SK-N-SH treated with all-trans-retinoic acid at 6 μM for 48 hours (cell line): ENCODE measurements around the gene SFT2D1.

Source experiments
- ATAC-seq: fragments of 200-7000 bp; cut with Tn5 transposase; 3 replicates; pipeline ENCODE4 v1.9.1; 2020; ENCODE audit warnings: mild to moderate bottlenecking, moderate library complexity
- ARNTL ChIP-seq: fragments of 450-650 bp; formaldehyde crosslinking; IDR thresholded peaks from 2 replicates; pipeline ENCODE4 v1.5.0; 2020; ENCODE audit warnings: low read depth, mild to moderate bottlenecking, moderate library complexity, borderline replicate concordance
- BACH2 ChIP-seq: fragments of 250-450 bp; sonication (Bioruptor Pico); IDR thresholded peaks from 2 replicates; pipeline ENCODE4 v1.9.0; 2021; ENCODE audit warnings: mild to moderate bottlenecking, borderline replicate concordance
- CREB5 ChIP-seq: fragments of 250-450 bp; sonication (Bioruptor Pico); IDR thresholded peaks from 2 replicates; pipeline ENCODE4 v1.5.1; 2020; ENCODE audit warnings: low read depth, mild to moderate bottlenecking, moderate library complexity
- CSDC2 ChIP-seq: fragments of 250-450 bp; sonication (Bioruptor Pico); IDR thresholded peaks from 2 replicates; pipeline ENCODE4 v1.5.0; 2020; ENCODE audit warnings: mild to moderate bottlenecking, moderate library complexity
- CSRNP3 ChIP-seq: fragments of 250-450 bp; sonication (Bioruptor Pico); IDR thresholded peaks from 2 replicates; pipeline ENCODE4 v1.5.1; 2021; ENCODE audit warnings: mild to moderate bottlenecking, moderate library complexity
- ESRRG ChIP-seq: fragments of 250-450 bp; sonication (Bioruptor Pico); IDR thresholded peaks from 2 replicates; pipeline ENCODE4 v1.6.1; 2021; ENCODE audit warnings: mild to moderate bottlenecking
- GLIS3 ChIP-seq: fragments of 250-450 bp; sonication (Bioruptor Pico); IDR thresholded peaks from 2 replicates; pipeline ENCODE4 v1.5.0; 2020; ENCODE audit warnings: mild to moderate bottlenecking, moderate library complexity
- ISL1 ChIP-seq: fragments of 250-450 bp; sonication (Bioruptor Pico); IDR thresholded peaks from 2 replicates; pipeline ENCODE4 v2.1.2; 2022; ENCODE audit warnings: mild to moderate bottlenecking, moderate library complexity
- OSR1 ChIP-seq: fragments of 250-450 bp; sonication (Bioruptor Pico); IDR thresholded peaks from 2 replicates; pipeline ENCODE4 v1.8.0; 2022; ENCODE audit warnings: moderate library complexity, mild to moderate bottlenecking, inconsistent platforms
- POU6F1 ChIP-seq: fragments of 250-450 bp; sonication (Bioruptor Pico); IDR thresholded peaks from 2 replicates; pipeline ENCODE4 v1.8.0; 2021; ENCODE audit warnings: low read depth, mild to moderate bottlenecking, moderate library complexity, borderline replicate concordance
- PPARA ChIP-seq: fragments of 250-450 bp; sonication (Bioruptor Pico); IDR thresholded peaks from 2 replicates; pipeline ENCODE4 v1.5.0; 2020; ENCODE audit warnings: mild to moderate bottlenecking, borderline replicate concordance
- RARB ChIP-seq: fragments of 250-450 bp; sonication (Bioruptor Pico); IDR thresholded peaks from 2 replicates; pipeline ENCODE4 v1.8.0; 2021; ENCODE audit warnings: mild to moderate bottlenecking, moderate library complexity
- SNAI2 ChIP-seq: fragments of 250-450 bp; sonication (Bioruptor Pico); IDR thresholded peaks from 2 replicates; pipeline ENCODE4 v1.5.0; 2020; ENCODE audit warnings: mild to moderate bottlenecking, moderate library complexity
- TSHZ2 ChIP-seq: fragments of 250-450 bp; sonication (Bioruptor Pico); IDR thresholded peaks from 2 replicates; pipeline ENCODE4 v1.5.0; 2020; ENCODE audit warnings: mild to moderate bottlenecking, moderate library complexity
- ZC3H10 ChIP-seq: fragments of 250-450 bp; sonication (Bioruptor Pico); IDR thresholded peaks from 2 replicates; pipeline ENCODE4 v1.5.1; 2021; ENCODE audit warnings: mild to moderate bottlenecking, moderate library complexity
- ZFP3 ChIP-seq: fragments of 250-450 bp; sonication (Bioruptor Pico); IDR thresholded peaks from 2 replicates; pipeline ENCODE4 v1.5.0; 2020; ENCODE audit warnings: mild to moderate bottlenecking, moderate library complexity
- ZFP30 ChIP-seq: fragments of 450-650 bp; formaldehyde crosslinking; IDR thresholded peaks from 2 replicates; pipeline ENCODE4 v1.5.0; 2022; ENCODE audit warnings: mild to moderate bottlenecking, moderate library complexity
- ZNF565 ChIP-seq: fragments of 450-650 bp; formaldehyde crosslinking; conservative IDR thresholded peaks from 2 replicates; pipeline ENCODE4 v1.5.0; 2020; ENCODE audit warnings: low read depth, mild to moderate bottlenecking, moderate library complexity
- ZNF70 ChIP-seq: fragments of 450-650 bp; formaldehyde crosslinking; IDR thresholded peaks from 2 replicates; pipeline ENCODE4 v1.5.0; 2020; ENCODE audit warnings: mild to moderate bottlenecking, moderate library complexity
- ZNF8 ChIP-seq: fragments of 450-650 bp; formaldehyde crosslinking; IDR thresholded peaks from 2 replicates; pipeline ENCODE4 v1.5.0; 2020; ENCODE audit warnings: mild to moderate bottlenecking, moderate library complexity

Gene SFT2D1

GRCh38 chr6:166355552-166355951, 13.2 kb upstream of the SFT2D1 start:
- TF ChIP-seq ARNTL (CRISPR knock-in tag): no peak
- no peak for TF ChIP-seq SNAI2 (CRISPR knock-in tag)
- no peak for TF ChIP-seq ZFP3 (CRISPR knock-in tag)
- TF ChIP-seq ISL1 (CRISPR knock-in tag): no peak
- no peak for TF ChIP-seq CSRNP3 (CRISPR knock-in tag)
- TF ChIP-seq TSHZ2: no peak
- no peak for TF ChIP-seq ZNF565 (CRISPR knock-in tag)
- TF ChIP-seq BACH2 (CRISPR knock-in tag): no peak
- no peak for TF ChIP-seq CSDC2
- TF ChIP-seq CREB5: no peak
- no peak for TF ChIP-seq ESRRG
- no peak for TF ChIP-seq RARB (CRISPR knock-in tag)
- no peak for TF ChIP-seq OSR1 (CRISPR knock-in tag)
- TF ChIP-seq ZNF8 (CRISPR knock-in tag): no peak
- no peak for TF ChIP-seq ZNF70 (CRISPR knock-in tag)
- no peak for TF ChIP-seq GLIS3 (CRISPR knock-in tag)
- ATAC-seq: no peak

GRCh38 chr6:166354965-166355364, 12.6 kb upstream of the SFT2D1 start:
- TF ChIP-seq ZNF8 (CRISPR knock-in tag): no peak
- no peak for TF ChIP-seq TSHZ2
- no peak for TF ChIP-seq PPARA (CRISPR knock-in tag)
- TF ChIP-seq ESRRG: no peak
- no peak for TF ChIP-seq POU6F1
- no peak for TF ChIP-seq GLIS3 (CRISPR knock-in tag)
- TF ChIP-seq ISL1 (CRISPR knock-in tag): no peak
- TF ChIP-seq ZNF70 (CRISPR knock-in tag): no peak
- no peak for TF ChIP-seq SNAI2 (CRISPR knock-in tag)
- no peak for TF ChIP-seq ZC3H10 (CRISPR knock-in tag)
- ATAC-seq: no peak

- ATAC-seq: no peak
Measured at GRCh38 chr6:166354143-166354542, 11.8 kb upstream of the SFT2D1 start.

More at GRCh38 chr6:166354143-166354542, 11.8 kb upstream of the SFT2D1 start:
- TF ChIP-seq CSRNP3 (CRISPR knock-in tag) (no peak), BACH2 (CRISPR knock-in tag) (no peak), SNAI2 (CRISPR knock-in tag) (no peak), PPARA (CRISPR knock-in tag) (no peak), ZFP3 (CRISPR knock-in tag) (no peak), ZFP30 (no peak)
